SH-SY5Y (cell line): Measurements from ENCODE around the gene PIGP.

Source experiments
- GATA2 ChIP-seq: IDR thresholded peaks from 2 replicates; pipeline ENCODE4 v1.6.1; 2011; ENCODE audit warnings: mild to moderate bottlenecking, low read depth, low read length
- GATA3 ChIP-seq: IDR thresholded peaks from 2 replicates; pipeline ENCODE4 v1.6.1; 2011; ENCODE audit warnings: low read depth, mild to moderate bottlenecking, low read length, moderate library complexity

DNA sequence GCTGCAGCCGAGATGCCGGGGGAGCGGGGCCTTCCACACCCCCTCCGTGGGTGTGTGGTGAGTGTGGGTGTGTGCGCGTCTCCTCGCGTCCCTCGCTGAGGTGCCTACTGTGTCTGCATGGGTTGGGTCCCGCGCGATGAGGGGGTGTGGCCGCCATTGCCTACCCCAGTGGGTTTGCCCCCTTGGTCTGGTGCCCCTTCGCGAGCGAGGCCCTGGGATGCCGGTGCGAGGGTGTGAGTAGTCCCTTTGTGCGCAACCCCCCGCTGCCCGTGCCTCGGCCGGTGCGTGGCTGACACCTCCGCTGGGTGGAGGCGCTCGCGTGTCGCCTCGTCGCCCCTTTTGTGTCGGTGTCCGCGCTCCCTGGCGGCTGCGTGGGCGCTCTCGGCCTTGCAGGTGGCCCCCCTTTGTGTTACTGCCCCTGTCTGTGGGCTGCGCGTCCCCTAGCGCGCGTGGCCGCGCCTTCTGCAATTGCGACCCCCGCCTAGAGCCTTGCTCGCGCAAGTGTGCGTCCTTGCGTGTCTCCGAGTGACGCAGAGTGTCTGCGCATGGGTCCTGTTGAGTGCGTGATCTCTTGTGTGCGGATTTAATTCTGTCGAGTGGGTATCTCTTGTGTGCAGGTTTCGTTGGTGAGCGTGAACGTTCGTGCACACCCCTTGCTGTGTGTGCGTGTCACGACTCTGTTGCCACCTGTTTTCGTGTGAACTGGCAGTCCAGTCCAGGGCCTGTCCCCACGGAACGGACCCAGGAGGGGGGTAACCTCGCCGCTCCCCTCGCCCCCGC lies 736 bp upstream of the PIGP start:
- TF ChIP-seq GATA3 (no peak), GATA2 (no peak)
